ENCODE measurements around the gene CC2D2A.
A peak's percentile ranks its signal among the peaks of the same experiment; 100 is the strongest.

The CC2D2A gene

DNA sequence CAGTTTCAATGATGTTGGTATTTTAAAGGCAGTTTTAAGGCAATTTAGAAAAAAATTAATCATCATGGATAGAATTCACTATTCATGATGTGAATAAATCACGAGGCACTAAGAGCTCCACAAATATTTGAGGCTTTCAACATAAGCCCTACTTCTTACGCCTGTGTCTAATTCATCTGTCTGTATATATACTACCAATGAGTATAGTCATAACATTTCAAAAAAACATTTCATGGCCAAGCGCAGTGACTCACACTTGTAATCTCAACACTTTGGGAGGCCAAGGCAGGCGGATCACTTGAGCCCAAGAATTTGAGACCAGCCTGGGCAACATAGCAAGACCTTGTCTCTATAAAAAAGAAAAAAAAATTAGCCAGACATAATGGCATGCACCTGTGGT is 129.0 kb downstream of the CC2D2A start:
- Histone ChIP-seq H2BK5ac (ENCODE audit: low read depth, low read length, poor library complexity, severe bottlenecking) (no peak overlapping the region), H2BK15ac (ENCODE audit: low read depth, poor library complexity, severe bottlenecking) (no peak overlapping the region), H3K4me3 (ENCODE audit: insufficient read depth in 1 of 2, low read depth in 1 of 2, low read length in 2 of 2) (no peak overlapping the region), H3K27me3 (ENCODE audit: control insufficient read depth in 1 of 2, insufficient read depth in 1 of 2, low read length in 2 of 2) (no peaks in the 10 kb centered on the region), H3K4ac (ENCODE audit: low read depth in 1 of 2, low read length in 2 of 2) (no peak overlapping the region), H2AFZ (ENCODE audit: low read depth, low read length) (no peak overlapping the region), H2BK120ac (ENCODE audit: low read depth, low read length) (no peak overlapping the region), H4K8ac (ENCODE audit: low read length) (no peak overlapping the region), H3K36me3 (ENCODE audit: control insufficient read depth in 1 of 2, insufficient read depth in 2 of 2, low read depth in 1 of 2, low read length in 2 of 2) (peaks cover 17 to 99% of the 10 kb centered on the region in 2 experiments), H3K9ac (ENCODE audit: low read length) (no peak overlapping the region), H3K14ac (ENCODE audit: low read length in 2 of 2) (no peak overlapping the region), H4K91ac (ENCODE audit: low read length) (no peak overlapping the region), H2AK5ac (ENCODE audit: low read length, severe bottlenecking) (no peak overlapping the region), H3K79me1 (replicated peaks; ENCODE audit: low read length, poor library complexity, severe bottlenecking) (peaks cover 14% of the 10 kb centered on the region), H3K27ac (ENCODE audit: low read length, poor library complexity, severe bottlenecking) (no peak overlapping the region), H3K18ac (ENCODE audit: low read depth in 1 of 2, low read length in 2 of 2) (no peak overlapping the region), H3K4me1 (ENCODE audit: control insufficient read depth, insufficient read depth, low read depth, low read length) (no peaks in the 10 kb centered on the region), H3K23ac (ENCODE audit: low read length in 2 of 2) (no peak overlapping the region), H3K4me2 (ENCODE audit: low read length, poor library complexity, severe bottlenecking) (no peak overlapping the region), H2BK12ac (ENCODE audit: low read length in 2 of 2) (no peak overlapping the region), H3K9me3 (ENCODE audit: control insufficient read depth, low read length) (no peaks in the 10 kb centered on the region)
- 66% methylated on average over 4 of the region's 4 CpGs for WGBS
- peak; percentile 83 for DNase-seq

GRCh38 chr4:15600176-15600575 is 130.5 kb downstream of the CC2D2A start:
- Histone ChIP-seq H2AK5ac (ENCODE audit: low read length, severe bottlenecking) (no peak overlapping the region), H3K4me3 (ENCODE audit: insufficient read depth in 1 of 2, low read depth in 1 of 2, low read length in 2 of 2) (no peak overlapping the region), H3K9ac (ENCODE audit: low read length) (no peak overlapping the region), H3K79me1 (replicated peaks; ENCODE audit: low read length, poor library complexity, severe bottlenecking) (peaks cover 10% of the 10 kb centered on the region), H3K27me3 (ENCODE audit: control insufficient read depth in 1 of 2, insufficient read depth in 1 of 2, low read length in 2 of 2) (no peaks in the 10 kb centered on the region), H3K23ac (ENCODE audit: low read length in 2 of 2) (no peak overlapping the region), H2BK5ac (ENCODE audit: low read depth, low read length, poor library complexity, severe bottlenecking) (no peak overlapping the region), H3K14ac (ENCODE audit: low read length in 2 of 2) (no peak overlapping the region), H2BK15ac (ENCODE audit: low read depth, poor library complexity, severe bottlenecking) (no peak overlapping the region), H3K36me3 (ENCODE audit: control insufficient read depth in 1 of 2, insufficient read depth in 2 of 2, low read depth in 1 of 2, low read length in 2 of 2) (peaks cover 14 to 99% of the 10 kb centered on the region in 2 experiments), H4K8ac (ENCODE audit: low read length) (no peak overlapping the region), H3K9me3 (ENCODE audit: control insufficient read depth, low read length) (no peaks in the 10 kb centered on the region), H3K4ac (ENCODE audit: low read depth in 1 of 2, low read length in 2 of 2) (no peak overlapping the region), H2BK12ac (ENCODE audit: low read length in 2 of 2) (no peak overlapping the region), H2AFZ (ENCODE audit: low read depth, low read length) (no peak overlapping the region), H2BK120ac (ENCODE audit: low read depth, low read length) (no peak overlapping the region), H4K91ac (ENCODE audit: low read length) (no peak overlapping the region), H3K4me2 (ENCODE audit: low read length, poor library complexity, severe bottlenecking) (no peak overlapping the region), H3K27ac (ENCODE audit: low read length, poor library complexity, severe bottlenecking) (no peak overlapping the region), H3K18ac (ENCODE audit: low read depth in 1 of 2, low read length in 2 of 2) (no peak overlapping the region), H3K4me1 (ENCODE audit: control insufficient read depth, insufficient read depth, low read depth, low read length) (no peaks in the 10 kb centered on the region)
- WGBS: 96% methylated on average over 3 of the region's 3 CpGs
- no peak for DNase-seq

DNA sequence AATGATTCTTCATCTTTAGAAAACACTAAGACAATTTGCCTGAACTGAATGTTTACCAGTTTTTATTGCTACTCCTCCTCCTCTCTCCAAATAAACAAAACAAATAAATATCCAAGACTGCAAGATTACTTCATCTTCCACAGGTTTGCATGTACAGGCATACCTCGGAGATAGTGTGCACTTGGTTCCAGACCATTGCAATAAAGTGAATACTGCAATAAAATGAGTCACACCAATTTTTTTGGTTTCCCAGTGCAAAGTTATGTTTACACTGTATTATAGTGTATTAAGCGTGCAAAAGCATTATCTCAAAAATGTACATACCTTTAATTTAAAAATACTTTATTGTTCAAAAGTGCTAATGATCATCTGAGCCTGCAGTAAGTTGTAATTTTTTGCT is 132.2 kb downstream of the CC2D2A start:
- 75% methylated on average over 1 of the region's 2 CpGs for WGBS
- no peak overlapping the region for H4K8ac ChIP-seq (ENCODE audit: low read length)
- H3K14ac ChIP-seq (ENCODE audit: low read length in 2 of 2): no peak overlapping the region

DNA sequence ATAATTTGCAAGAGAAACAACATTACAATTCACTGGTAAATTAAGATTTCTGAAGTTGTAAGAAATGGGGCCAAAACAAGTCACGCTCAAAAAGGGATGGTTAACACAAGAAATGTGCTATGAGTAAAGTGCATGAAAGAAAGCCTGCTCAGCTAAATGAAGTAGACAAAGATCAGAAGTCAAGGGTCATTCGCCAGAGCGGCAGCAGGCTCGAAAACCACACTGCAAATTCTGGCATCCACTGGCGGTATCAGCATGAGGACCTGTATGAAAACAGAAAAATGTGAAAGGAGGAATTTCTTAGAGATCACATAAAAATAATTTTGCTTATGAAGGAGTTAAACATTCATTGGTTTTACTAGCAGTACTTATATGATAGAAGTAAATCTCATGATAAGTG is 135.9 kb downstream of the CC2D2A start:
- WGBS: 95% methylated on average over 5 of the region's 5 CpGs
- no peaks in the 10 kb centered on the region for H3K9me3 ChIP-seq (ENCODE audit: control insufficient read depth, low read length)
- no peak overlapping the region for H2BK120ac ChIP-seq (ENCODE audit: low read depth, low read length)
- H3K27me3 ChIP-seq (ENCODE audit: control insufficient read depth in 1 of 2, insufficient read depth in 1 of 2, low read length in 2 of 2): no peaks in the 10 kb centered on the region
- no peak overlapping the region for H2BK15ac ChIP-seq (ENCODE audit: low read depth, poor library complexity, severe bottlenecking)
- no peak overlapping the region for H4K8ac ChIP-seq (ENCODE audit: low read length)
- H2AFZ ChIP-seq (ENCODE audit: low read depth, low read length): no peak overlapping the region
- H3K4me2 ChIP-seq (ENCODE audit: low read length, poor library complexity, severe bottlenecking): no peak overlapping the region
- no peak overlapping the region for H2BK12ac ChIP-seq (ENCODE audit: low read length in 2 of 2)
- H3K4me1 ChIP-seq (ENCODE audit: control insufficient read depth, insufficient read depth, low read depth, low read length): no peaks in the 10 kb centered on the region
- H3K18ac ChIP-seq (ENCODE audit: low read depth in 1 of 2, low read length in 2 of 2): no peak overlapping the region
- H3K36me3 ChIP-seq (ENCODE audit: control insufficient read depth in 1 of 2, insufficient read depth in 2 of 2, low read depth in 1 of 2, low read length in 2 of 2): peaks cover 6 to 84% of the 10 kb centered on the region in 2 experiments
- no peak overlapping the region for H3K14ac ChIP-seq (ENCODE audit: low read length in 2 of 2)
- H2BK5ac ChIP-seq (ENCODE audit: low read depth, low read length, poor library complexity, severe bottlenecking): no peak overlapping the region
- H3K4me3 ChIP-seq (ENCODE audit: insufficient read depth in 1 of 2, low read depth in 1 of 2, low read length in 2 of 2): no peak overlapping the region
- H3K9ac ChIP-seq (ENCODE audit: low read length): no peak overlapping the region
- H3K27ac ChIP-seq (ENCODE audit: low read length, poor library complexity, severe bottlenecking): no peak overlapping the region
- H3K23ac ChIP-seq (ENCODE audit: low read length in 2 of 2): no peak overlapping the region
- no peak overlapping the region for H2AK5ac ChIP-seq (ENCODE audit: low read length, severe bottlenecking)
- H3K79me1 ChIP-seq (replicated peaks; ENCODE audit: low read length, poor library complexity, severe bottlenecking): peaks cover 9% of the 10 kb centered on the region
- DNase-seq: no peak
- H4K91ac ChIP-seq (ENCODE audit: low read length): no peak overlapping the region
- no peak overlapping the region for H3K4ac ChIP-seq (ENCODE audit: low read depth in 1 of 2, low read length in 2 of 2)

More for the DNA sequence above, 132.2 kb downstream of the CC2D2A start:
- H3K9me3 ChIP-seq (ENCODE audit: control insufficient read depth, low read length): no peaks in the 10 kb centered on the region
- H3K79me1 ChIP-seq (replicated peaks; ENCODE audit: low read length, poor library complexity, severe bottlenecking): peaks cover 11% of the 10 kb centered on the region
- H3K4me1 ChIP-seq (ENCODE audit: control insufficient read depth, insufficient read depth, low read depth, low read length): no peaks in the 10 kb centered on the region
- H3K9ac ChIP-seq (ENCODE audit: low read length): no peak overlapping the region
- H3K18ac ChIP-seq (ENCODE audit: low read depth in 1 of 2, low read length in 2 of 2): no peak overlapping the region
- no peak overlapping the region for H2BK120ac ChIP-seq (ENCODE audit: low read depth, low read length)
- no peak overlapping the region for H4K91ac ChIP-seq (ENCODE audit: low read length)
- no peaks in the 10 kb centered on the region for H3K27me3 ChIP-seq (ENCODE audit: control insufficient read depth in 1 of 2, insufficient read depth in 1 of 2, low read length in 2 of 2)
- H2BK15ac ChIP-seq (ENCODE audit: low read depth, poor library complexity, severe bottlenecking): no peak overlapping the region
- no peak overlapping the region for H3K27ac ChIP-seq (ENCODE audit: low read length, poor library complexity, severe bottlenecking)
- H3K4me3 ChIP-seq (ENCODE audit: insufficient read depth in 1 of 2, low read depth in 1 of 2, low read length in 2 of 2): no peak overlapping the region
- H3K23ac ChIP-seq (ENCODE audit: low read length in 2 of 2): no peak overlapping the region
- H3K4ac ChIP-seq (ENCODE audit: low read depth in 1 of 2, low read length in 2 of 2): no peak overlapping the region
- no peak overlapping the region for H2BK5ac ChIP-seq (ENCODE audit: low read depth, low read length, poor library complexity, severe bottlenecking)
- no peak overlapping the region for H2AFZ ChIP-seq (ENCODE audit: low read depth, low read length)
- DNase-seq: no peak
- H3K4me2 ChIP-seq (ENCODE audit: low read length, poor library complexity, severe bottlenecking): no peak overlapping the region
- peaks cover 14 to 91% of the 10 kb centered on the region in 2 experiments for H3K36me3 ChIP-seq (ENCODE audit: control insufficient read depth in 1 of 2, insufficient read depth in 2 of 2, low read depth in 1 of 2, low read length in 2 of 2)
- H2AK5ac ChIP-seq (ENCODE audit: low read length, severe bottlenecking): no peak overlapping the region
- H2BK12ac ChIP-seq (ENCODE audit: low read length in 2 of 2): no peak overlapping the region
